Ishikawa (cell line): ENCODE data around the gene FHIP1A.
A peak's percentile ranks its signal among the peaks of the same experiment; 100 is the strongest.

Source experiments
- CEBPB ChIP-seq: IDR thresholded peaks from 2 replicates; pipeline ENCODE4 v1.6.1; 2012
- CREB1 ChIP-seq: IDR thresholded peaks from 2 replicates; pipeline ENCODE4 v1.6.1; 2012; ENCODE audit warnings: low read depth
- EGR1 ChIP-seq: IDR thresholded peaks from 2 replicates; pipeline ENCODE4 v1.6.1; 2012
- EP300 ChIP-seq: IDR thresholded peaks from 2 replicates; pipeline ENCODE4 v1.6.1; 2012; ENCODE audit warnings: borderline replicate concordance
- FOXM1 ChIP-seq: IDR thresholded peaks from 2 replicates; pipeline ENCODE4 v1.6.1; 2012; ENCODE audit warnings: low read depth, borderline replicate concordance
- NFIC ChIP-seq: IDR thresholded peaks from 2 replicates; pipeline ENCODE4 v1.6.1; 2012
- RAD21 ChIP-seq: IDR thresholded peaks from 2 replicates; pipeline ENCODE4 v1.6.1; 2012; ENCODE audit warnings: low read depth
- REST ChIP-seq: IDR thresholded peaks from 2 replicates; pipeline ENCODE4 v1.6.1; 2012; ENCODE audit warnings: low read depth, mild to moderate bottlenecking
- TAF1 ChIP-seq: IDR thresholded peaks from 2 replicates; pipeline ENCODE4 v1.6.1; 2012; ENCODE audit warnings: low read depth, mild to moderate bottlenecking
- TCF12 ChIP-seq: IDR thresholded peaks from 2 replicates; pipeline ENCODE4 v1.6.1; 2012; ENCODE audit warnings: low read depth
- TEAD4 ChIP-seq: IDR thresholded peaks from 2 replicates; pipeline ENCODE4 v1.6.1; 2012
- USF1 ChIP-seq: IDR thresholded peaks from 2 replicates; pipeline ENCODE4 v1.6.1; 2012
- YY1 ChIP-seq: IDR thresholded peaks from 2 replicates; pipeline ENCODE4 v1.6.1; 2012; ENCODE audit warnings: low read depth
- ZBTB7A ChIP-seq: IDR thresholded peaks from 2 replicates; pipeline ENCODE4 v1.6.1; 2012; ENCODE audit warnings: low read depth
- TF ChIP-seq, protein P1 (sequence below): IDR thresholded peaks from 2 replicates; pipeline ENCODE4 v1.6.1; 2012

FHIP1A gene

GRCh38 chr4:151415978-151416377, 7.0 kb downstream of the FHIP1A start:
- no peak for TF ChIP-seq TAF1
- TF ChIP-seq RAD21, result 0 out of 2 replicates have a peak, but pooled peaks have one; percentile 5
- TF ChIP-seq, protein P1, sequence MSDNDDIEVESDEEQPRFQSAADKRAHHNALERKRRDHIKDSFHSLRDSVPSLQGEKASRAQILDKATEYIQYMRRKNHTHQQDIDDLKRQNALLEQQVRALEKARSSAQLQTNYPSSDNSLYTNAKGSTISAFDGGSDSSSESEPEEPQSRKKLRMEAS, result no peak
- peak; percentile 85; the same call in 1 of the 2 replicates for TF ChIP-seq EP300
- TF ChIP-seq CREB1, result no peak
- TF ChIP-seq NFIC, result peak; percentile 69
- TF ChIP-seq ZBTB7A, result no peak
- TF ChIP-seq TEAD4, result peak; percentile 97
- no peak for TF ChIP-seq USF1
- peak; percentile 78 for TF ChIP-seq FOXM1
- TF ChIP-seq TCF12, result peak; percentile 57; the same call in 1 of the 2 replicates
- no peak for TF ChIP-seq YY1
- TF ChIP-seq CEBPB, result peak; percentile 26
- TF ChIP-seq REST, result no peak
- TF ChIP-seq EGR1, result no peak

GRCh38 chr4:151417164-151417571, 8.2 kb downstream of the FHIP1A start:
- 0 out of 2 replicates have a peak, but pooled peaks have one; percentile 30 for TF ChIP-seq TCF12
- peak; percentile 18; the same call in 1 of the 2 replicates for TF ChIP-seq RAD21
- no peak for TF ChIP-seq TEAD4
- no peak for TF ChIP-seq USF1

- TF ChIP-seq TCF12 (no peak), NFIC (no peak), RAD21 (no peak), TAF1 (no peak), CEBPB (no peak), CREB1 (no peak), TEAD4 (peak; percentile 36; the same call in 1 of the 2 replicates), EP300 (no peak)
- TF ChIP-seq, protein P1, result no peak
These were observed 8.9 kb downstream of the FHIP1A start for GRCh38 chr4:151417766-151418376.

- TF ChIP-seq NFIC (peak; percentile 8; the same call in 1 of the 2 replicates), TCF12 (no peak)
These were observed 9.4 kb downstream of the FHIP1A start for GRCh38 chr4:151418385-151418784.

DNA sequence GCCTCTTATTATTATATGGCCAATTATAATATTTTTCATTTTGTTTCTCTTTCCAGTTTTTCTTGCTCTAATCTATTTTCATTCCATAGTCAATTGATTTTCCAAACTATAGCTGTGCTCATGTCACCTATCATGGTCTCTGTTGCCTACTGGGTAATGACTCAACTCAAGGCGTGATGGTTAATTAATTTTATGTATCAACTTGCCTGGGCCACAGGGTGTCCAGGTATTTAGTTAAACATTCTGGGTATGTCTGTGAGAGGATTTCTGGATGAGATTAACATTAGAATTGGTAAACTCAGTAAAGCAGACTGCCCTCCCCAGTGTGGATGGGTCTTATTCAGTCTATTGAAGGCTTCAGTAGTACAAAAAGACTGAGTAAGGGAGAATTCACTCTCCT, 9.9 kb downstream of the FHIP1A start:
- TF ChIP-seq EGR1, result no peak
- TF ChIP-seq TEAD4, result no peak
- no peak for TF ChIP-seq USF1
- no peak for TF ChIP-seq REST
- no peak for TF ChIP-seq NFIC
- TF ChIP-seq FOXM1, result no peak
- TF ChIP-seq, protein P1, result no peak

GRCh38 chr4:151420250-151420807, 11.4 kb downstream of the FHIP1A start:
- TF ChIP-seq ZBTB7A (no peak), TCF12 (no peak), TAF1 (no peak), NFIC (no peak), RAD21 (no peak), YY1 (no peak), TEAD4 (no peak), EGR1 (no peak), USF1 (no peak), FOXM1 (no peak), CEBPB (no peak), CREB1 (no peak), EP300 (no peak), REST (no peak)
- TF ChIP-seq, protein P1, result no peak
